SK-N-SH (cell line): ENCODE measurements around the gene CAPZA2. TPM values are rescaled to one million over a fixed set of nuclear protein-coding genes. Genes with fewer than 3 reads are reported as not detected.

Experiments used
- CTCF ChIA-PET: fragments of 300-600, 350-600 bp; formaldehyde crosslinking; extraction: SDS; loops from one replicate; lab custom pipeline; 2021; lab: Yijun Ruan, JAX
- POLR2A ChIA-PET: fragments of 350-600 bp; sonication (Branson Sonifier 250); formaldehyde crosslinking; extraction: SDS; loops from one replicate; lab custom pipeline; 2020; ENCODE audit warnings: antibody characterized with exemption, inconsistent platforms; lab: Yijun Ruan, JAX
- DNase-seq: peaks from one replicate; pipeline ENCODE4 v3.0.0; 2012
- H2AFZ ChIP-seq: fragments of 200-600 bp; sonication (generic); 2 replicates; pipeline ENCODE4 v1.8.1; 2016; ENCODE audit warnings: antibody characterized with exemption, mild to moderate bottlenecking, low read depth
- H3F3A ChIP-seq: fragments of 200-600 bp; sonication (generic); replicated peaks from 2 replicates; pipeline ENCODE3; 2016; ENCODE audit warnings: antibody characterized with exemption, mild to moderate bottlenecking; ENCODE audit not compliant: insufficient read depth
- H3K27ac ChIP-seq, 2 experiments: fragments of 200-500 bp in 1 of 2; fragments of 200-600 bp in 1 of 2; sonication (Bioruptor generic) in 1 of 2; sonication (generic), shearing (Covaris generic) in 1 of 2; 2 replicates each; pipeline versions ENCODE4 v1.5.1 to v1.6.1; 2014 to 2016; ENCODE audit warnings: low read depth in 2 of 2, inconsistent platforms in 1 of 2, low read length in 1 of 2, mild to moderate bottlenecking in 1 of 2, mixed read lengths in 1 of 2
- H3K27me3 ChIP-seq: fragments of 200-600 bp; sonication (generic), shearing (Covaris generic); 2 replicates; pipeline ENCODE4 v1.6.1; 2016; ENCODE audit warnings: mixed run types; ENCODE audit not compliant: insufficient read depth
- H3K36me3 ChIP-seq, 2 experiments: fragments of 200-500 bp in 1 of 2; fragments of 200-600 bp in 1 of 2; sonication (Bioruptor generic) in 1 of 2; sonication (generic) in 1 of 2; replicated peaks in 1 of 2; 2 replicates each; pipeline versions ENCODE3 to v1.5.1; 2014 to 2016; ENCODE audit warnings: low read length in 1 of 2, mild to moderate bottlenecking in 1 of 2; ENCODE audit not compliant: insufficient read depth in 2 of 2, control insufficient read depth in 1 of 2
- H3K4me1 ChIP-seq, 2 experiments: fragments of 200-500 bp in 1 of 2; fragments of 200-600 bp in 1 of 2; sonication (Bioruptor generic) in 1 of 2; sonication (generic), shearing (Covaris generic) in 1 of 2; 2 replicates each; pipeline versions ENCODE4 v1.5.1 to v1.6.1; 2014 to 2016; ENCODE audit warnings: low read depth in 1 of 2, low read length in 1 of 2, mixed run types in 1 of 2; ENCODE audit not compliant: insufficient read depth in 2 of 2, control insufficient read depth in 1 of 2
- H3K4me2 ChIP-seq: fragments of 200-600 bp; sonication (generic), shearing (Covaris generic); 2 replicates; pipeline ENCODE4 v1.6.1; 2017; ENCODE audit warnings: mixed run types
- H3K4me3 ChIP-seq, 2 experiments: fragments of 200-500 bp in 1 of 2; fragments of 200-600 bp in 1 of 2; sonication (Bioruptor generic) in 1 of 2; sonication (generic), shearing (Covaris generic) in 1 of 2; 2 replicates each; pipeline versions ENCODE4 v1.5.1 to v1.8.1; 2014 to 2016; ENCODE audit warnings: low read depth in 2 of 2, inconsistent platforms in 1 of 2, low read length in 1 of 2, mild to moderate bottlenecking in 1 of 2, mixed read lengths in 1 of 2, moderate library complexity in 1 of 2
- H3K79me2 ChIP-seq: fragments of 200-600 bp; sonication (generic); 2 replicates; pipeline ENCODE4 v1.8.1; 2017; ENCODE audit warnings: mild to moderate bottlenecking; ENCODE audit not compliant: insufficient read depth
- H3K9ac ChIP-seq: fragments of 200-600 bp; sonication (generic); 2 replicates; pipeline ENCODE4 v1.6.1; 2017; ENCODE audit warnings: mixed run types
- H3K9me2 ChIP-seq: fragments of 200-600 bp; sonication (generic); 2 replicates; pipeline ENCODE4 v1.6.1; 2017; ENCODE audit warnings: mixed run types
- H3K9me3 ChIP-seq: fragments of 200-600 bp; sonication (generic); 2 replicates; pipeline ENCODE4 v1.6.1; 2017; ENCODE audit warnings: mixed run types, mild to moderate bottlenecking, moderate library complexity
- H4K20me1 ChIP-seq: fragments of 200-600 bp; sonication (generic); 2 replicates; pipeline ENCODE4 v1.6.1; 2017; ENCODE audit warnings: mild to moderate bottlenecking, mixed run types; ENCODE audit not compliant: insufficient read depth
- CHD2 ChIP-seq: fragments of 150-350 bp; IDR thresholded peaks from 2 replicates; pipeline ENCODE4 v1.6.1; 2018; ENCODE audit warnings: low read length; ENCODE audit not compliant: partially characterized antibody
- CTCF ChIP-seq: fragments of 200-600 bp; sonication (generic); IDR thresholded peaks from 2 replicates; pipeline ENCODE4 v1.6.1; 2017; ENCODE audit warnings: antibody characterized with exemption, mild to moderate bottlenecking, moderate library complexity
- ELF1 ChIP-seq: IDR thresholded peaks from 2 replicates; pipeline ENCODE4 v1.4.0; 2012
- FOSL2 ChIP-seq: IDR thresholded peaks from 2 replicates; pipeline ENCODE4 v1.4.0; 2012; ENCODE audit warnings: low read depth, mild to moderate bottlenecking, moderate library complexity, borderline replicate concordance
- FOXJ3 ChIP-seq: sonication (generic); formaldehyde crosslinking; IDR thresholded peaks from 2 replicates; pipeline ENCODE4 v1.5.1; 2020; ENCODE audit warnings: mild to moderate bottlenecking, missing genetic modification reagents
- FOXM1 ChIP-seq: IDR thresholded peaks from 2 replicates; pipeline ENCODE4 v1.4.0; 2012; ENCODE audit warnings: low read depth, mild to moderate bottlenecking
- GABPA ChIP-seq: IDR thresholded peaks from 2 replicates; pipeline ENCODE4 v1.4.0; 2012; ENCODE audit warnings: low read depth, mild to moderate bottlenecking
- JUND ChIP-seq: IDR thresholded peaks from 2 replicates; pipeline ENCODE4 v1.4.0; 2012
- MEF2A ChIP-seq: IDR thresholded peaks from 2 replicates; pipeline ENCODE4 v1.4.0; 2012; ENCODE audit warnings: low read depth, borderline replicate concordance
- NFIC ChIP-seq: IDR thresholded peaks from 2 replicates; pipeline ENCODE4 v1.4.0; 2012; ENCODE audit warnings: borderline replicate concordance
- NRF1 ChIP-seq: IDR thresholded peaks from 2 replicates; pipeline ENCODE4 v1.6.1; 2012; ENCODE audit warnings: low read depth, mild to moderate bottlenecking, low read length
- PBX3 ChIP-seq: IDR thresholded peaks from 2 replicates; pipeline ENCODE4; 2012
- SMC3 ChIP-seq: IDR thresholded peaks from 2 replicates; pipeline ENCODE4 v1.6.1; 2012; ENCODE audit warnings: low read depth, low read length, improper control_type of control experiment
- TCF12 ChIP-seq: IDR thresholded peaks from 2 replicates; pipeline ENCODE4 v1.4.0; 2012
- TEAD4 ChIP-seq: IDR thresholded peaks from 2 replicates; pipeline ENCODE4 v1.4.0; 2012; ENCODE audit warnings: mild to moderate bottlenecking, borderline replicate concordance; ENCODE audit not compliant: insufficient read depth
- USF1 ChIP-seq: IDR thresholded peaks from 2 replicates; pipeline ENCODE4 v1.4.0; 2012; ENCODE audit warnings: low read depth, borderline replicate concordance
- YY1 ChIP-seq: IDR thresholded peaks from 2 replicates; pipeline ENCODE4 v1.4.0; 2012; ENCODE audit warnings: low read depth, mild to moderate bottlenecking
- WGBS: methylation state at CpG from one replicate; pipeline ENCODE4 v1.1.6; 2017; ENCODE audit warnings: low lambda C conversion rate; 5-methylcytosine and 5-hydroxymethylcytosine counted together
- polyA plus RNA-seq, 3 experiments: library from polyadenylated mRNA; depleted of rRNA; stranded (reverse); fragments of >200 nt; gene quantifications; 2 replicates each; pipeline ENCODE4 v1.2.3, GENCODE V29; 2012
- TF ChIP-seq, protein P1 (sequence below): fragments of 150-350 bp; IDR thresholded peaks from 2 replicates; pipeline ENCODE4 v1.6.1; 2017; ENCODE audit warnings: antibody characterized with exemption, low read length, low read depth, borderline replicate concordance
- TF ChIP-seq, protein P2 (sequence below): IDR thresholded peaks from 2 replicates; pipeline ENCODE4 v1.4.0; 2012; ENCODE audit warnings: low read depth

The CAPZA2 gene
- polyA plus RNA-seq, 1 of the 3 experiments (the other 2 are of a cell fraction): 44.6 TPM

DNA sequence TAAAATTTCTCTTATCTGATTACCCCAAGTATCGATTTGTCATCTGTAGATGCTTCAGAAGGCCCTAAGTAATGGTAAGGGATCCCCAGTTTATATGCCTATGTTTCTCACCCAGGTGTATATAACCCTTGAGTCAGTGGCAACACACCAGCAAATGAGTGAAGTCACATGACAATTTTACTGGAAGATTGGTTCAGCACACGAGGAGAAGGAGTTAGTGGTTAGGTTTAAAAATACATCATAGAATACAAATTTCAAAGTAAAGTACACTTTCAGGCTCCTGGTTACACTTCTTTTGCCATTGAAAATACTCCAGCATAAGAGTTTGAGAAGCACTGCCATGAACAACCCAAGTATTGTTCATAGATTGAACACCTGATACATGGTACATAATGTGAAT, 29.7 kb upstream of the CAPZA2 start:
- Histone ChIP-seq H3K36me3 (no peaks in the 10 kb centered on the region), H2AFZ (no peak overlapping the region), H3K27me3 (peaks cover 9% of the 10 kb centered on the region; the same call in 1 of the 2 replicates), H3K79me2 (no peaks in the 10 kb centered on the region), H3K4me3 (no peak overlapping the region), H3K9me3 (no peaks in the 10 kb centered on the region), H3K4me1 (peaks cover 0 to 3% of the 10 kb centered on the region in 2 experiments; a peak in 2 of 4 replicates), H3F3A (no peaks in the 10 kb centered on the region), H3K9ac (no peak overlapping the region), H3K4me2 (no peak overlapping the region), H3K9me2 (no peaks in the 10 kb centered on the region), H3K27ac (no peak overlapping the region), H4K20me1 (no peaks in the 10 kb centered on the region)
- DNase-seq: no peak
- 22% methylated on average over 2 of the region's 2 CpGs for WGBS
- CTCF ChIA-PET: interaction anchor here (1.6 kb wide), 1 partner anchor 22 kb away, joined by 6 read pairs; no protein-coding TSS in a partner anchor
- TF ChIP-seq FOXJ3 (CRISPR knock-in tag) (no peak), CHD2 (no peak), PBX3 (no peak), SMC3 (no peak), GABPA (no peak), TEAD4 (no peak), NRF1 (no peak), JUND (no peak), TCF12 (no peak), YY1 (no peak), ELF1 (no peak), MEF2A (no peak), FOXM1 (no peak), CTCF (no peak), FOSL2 (no peak)
- POLR2A ChIA-PET: no interaction called here

DNA sequence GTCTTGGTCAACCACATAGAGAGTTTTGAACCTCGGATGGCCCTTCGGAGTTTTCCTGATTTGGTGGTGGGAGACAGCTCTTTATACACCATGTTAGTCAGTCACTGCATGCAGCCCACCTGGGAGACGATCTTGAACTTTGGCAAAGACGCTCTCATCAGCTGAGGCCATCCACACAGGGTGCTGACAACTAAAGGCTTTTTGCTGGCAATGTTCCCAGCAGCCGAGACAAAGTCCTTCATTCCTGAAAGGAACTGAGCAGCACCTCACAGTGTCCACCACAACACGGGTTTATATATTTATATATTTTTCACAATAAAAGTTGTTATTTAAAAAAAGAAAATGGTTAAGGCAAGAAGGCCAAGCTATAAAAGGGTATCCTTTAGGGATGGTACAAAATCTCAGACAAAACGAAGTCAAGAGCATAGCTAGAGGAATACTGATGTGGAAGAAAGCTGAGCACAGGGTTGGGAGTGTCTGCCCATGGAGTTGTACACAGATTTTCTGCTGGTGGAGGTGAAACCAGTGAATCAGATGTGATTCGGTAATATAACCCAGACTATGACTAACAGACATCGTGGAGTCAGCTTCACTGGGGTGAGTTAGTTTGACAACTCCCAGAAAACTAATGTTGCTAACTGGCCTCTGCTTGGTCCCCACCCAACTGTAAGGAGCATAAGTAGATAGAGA, 27.4 kb upstream of the CAPZA2 start:
- H2AFZ ChIP-seq: no peak overlapping the region
- POLR2A ChIA-PET: no interaction called here
- peaks cover 0 to 3% of the 10 kb centered on the region in 2 experiments; a peak in 2 of 4 replicates for H3K4me1 ChIP-seq
- DNase-seq: no peak
- H3K79me2 ChIP-seq: no peaks in the 10 kb centered on the region
- no peaks in the 10 kb centered on the region for H3F3A ChIP-seq
- H3K9me3 ChIP-seq: no peaks in the 10 kb centered on the region
- CTCF ChIA-PET: interaction anchor here (1.0 to 1.3 kb wide), 4 partner anchors 23 to 293 kb away, joined by 3 to 5 read pairs (median 3); no protein-coding TSS in a partner anchor
- H3K9ac ChIP-seq: no peak overlapping the region
- H3K9me2 ChIP-seq: no peaks in the 10 kb centered on the region
- TF ChIP-seq TCF12 (0 out of 2 replicates have a peak, but pooled peaks have one; percentile 12), ELF1 (no peak), NFIC (peak; percentile 55), USF1 (no peak), PBX3 (peak; percentile 20; the same call in 1 of the 2 replicates), TEAD4 (no peak), FOSL2 (peak; percentile 19; the same call in 1 of the 2 replicates)
- TF ChIP-seq, protein P1, sequence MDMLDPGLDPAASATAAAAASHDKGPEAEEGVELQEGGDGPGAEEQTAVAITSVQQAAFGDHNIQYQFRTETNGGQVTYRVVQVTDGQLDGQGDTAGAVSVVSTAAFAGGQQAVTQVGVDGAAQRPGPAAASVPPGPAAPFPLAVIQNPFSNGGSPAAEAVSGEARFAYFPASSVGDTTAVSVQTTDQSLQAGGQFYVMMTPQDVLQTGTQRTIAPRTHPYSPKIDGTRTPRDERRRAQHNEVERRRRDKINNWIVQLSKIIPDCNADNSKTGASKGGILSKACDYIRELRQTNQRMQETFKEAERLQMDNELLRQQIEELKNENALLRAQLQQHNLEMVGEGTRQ: no peak
- TF ChIP-seq, protein P2, sequence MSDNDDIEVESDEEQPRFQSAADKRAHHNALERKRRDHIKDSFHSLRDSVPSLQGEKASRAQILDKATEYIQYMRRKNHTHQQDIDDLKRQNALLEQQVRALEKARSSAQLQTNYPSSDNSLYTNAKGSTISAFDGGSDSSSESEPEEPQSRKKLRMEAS: no peak
- H3K27ac ChIP-seq: no peak overlapping the region
- H4K20me1 ChIP-seq: no peaks in the 10 kb centered on the region
- H3K27me3 ChIP-seq: peaks cover 9% of the 10 kb centered on the region; the same call in 1 of the 2 replicates
- H3K4me3 ChIP-seq: no peak overlapping the region
- WGBS: 7% methylated on average over 9 of the region's 9 CpGs
- peak overlapping the region; percentile 24; the same call in 1 of the 2 replicates for H3K4me2 ChIP-seq
- no peaks in the 10 kb centered on the region for H3K36me3 ChIP-seq
